SK-N-SH (cell line): Measurements from ENCODE around the gene ZEB1. TPM values are rescaled to one million over a fixed set of nuclear protein-coding genes. Genes with fewer than 3 reads are reported as not detected.

Source experiments
- CTCF ChIA-PET: fragments of 300-600, 350-600 bp; formaldehyde crosslinking; extraction: SDS; loops from one replicate; lab custom pipeline; 2021; lab: Yijun Ruan, JAX
- POLR2A ChIA-PET: fragments of 350-600 bp; sonication (Branson Sonifier 250); formaldehyde crosslinking; extraction: SDS; loops from one replicate; lab custom pipeline; 2020; ENCODE audit warnings: antibody characterized with exemption, inconsistent platforms; lab: Yijun Ruan, JAX
- DNase-seq: peaks from one replicate; pipeline ENCODE4 v3.0.0; 2012
- H2AFZ ChIP-seq: fragments of 200-600 bp; sonication (generic); 2 replicates; pipeline ENCODE4 v1.8.1; 2016; ENCODE audit warnings: antibody characterized with exemption, mild to moderate bottlenecking, low read depth
- H3F3A ChIP-seq: fragments of 200-600 bp; sonication (generic); replicated peaks from 2 replicates; pipeline ENCODE3; 2016; ENCODE audit warnings: antibody characterized with exemption, mild to moderate bottlenecking; ENCODE audit not compliant: insufficient read depth
- H3K27ac ChIP-seq, 2 experiments: fragments of 200-500 bp in 1 of 2; fragments of 200-600 bp in 1 of 2; sonication (Bioruptor generic) in 1 of 2; sonication (generic), shearing (Covaris generic) in 1 of 2; 2 replicates each; pipeline versions ENCODE4 v1.5.1 to v1.6.1; 2014 to 2016; ENCODE audit warnings: low read depth in 2 of 2, inconsistent platforms in 1 of 2, low read length in 1 of 2, mild to moderate bottlenecking in 1 of 2, mixed read lengths in 1 of 2
- H3K27me3 ChIP-seq: fragments of 200-600 bp; sonication (generic), shearing (Covaris generic); 2 replicates; pipeline ENCODE4 v1.6.1; 2016; ENCODE audit warnings: mixed run types; ENCODE audit not compliant: insufficient read depth
- H3K36me3 ChIP-seq, 2 experiments: fragments of 200-500 bp in 1 of 2; fragments of 200-600 bp in 1 of 2; sonication (Bioruptor generic) in 1 of 2; sonication (generic) in 1 of 2; replicated peaks in 1 of 2; 2 replicates each; pipeline versions ENCODE3 to v1.5.1; 2014 to 2016; ENCODE audit warnings: low read length in 1 of 2, mild to moderate bottlenecking in 1 of 2; ENCODE audit not compliant: insufficient read depth in 2 of 2, control insufficient read depth in 1 of 2
- H3K4me1 ChIP-seq, 2 experiments: fragments of 200-500 bp in 1 of 2; fragments of 200-600 bp in 1 of 2; sonication (Bioruptor generic) in 1 of 2; sonication (generic), shearing (Covaris generic) in 1 of 2; 2 replicates each; pipeline versions ENCODE4 v1.5.1 to v1.6.1; 2014 to 2016; ENCODE audit warnings: low read depth in 1 of 2, low read length in 1 of 2, mixed run types in 1 of 2; ENCODE audit not compliant: insufficient read depth in 2 of 2, control insufficient read depth in 1 of 2
- H3K4me2 ChIP-seq: fragments of 200-600 bp; sonication (generic), shearing (Covaris generic); 2 replicates; pipeline ENCODE4 v1.6.1; 2017; ENCODE audit warnings: mixed run types
- H3K4me3 ChIP-seq, 2 experiments: fragments of 200-500 bp in 1 of 2; fragments of 200-600 bp in 1 of 2; sonication (Bioruptor generic) in 1 of 2; sonication (generic), shearing (Covaris generic) in 1 of 2; 2 replicates each; pipeline versions ENCODE4 v1.5.1 to v1.8.1; 2014 to 2016; ENCODE audit warnings: low read depth in 2 of 2, inconsistent platforms in 1 of 2, low read length in 1 of 2, mild to moderate bottlenecking in 1 of 2, mixed read lengths in 1 of 2, moderate library complexity in 1 of 2
- H3K79me2 ChIP-seq: fragments of 200-600 bp; sonication (generic); 2 replicates; pipeline ENCODE4 v1.8.1; 2017; ENCODE audit warnings: mild to moderate bottlenecking; ENCODE audit not compliant: insufficient read depth
- H3K9ac ChIP-seq: fragments of 200-600 bp; sonication (generic); 2 replicates; pipeline ENCODE4 v1.6.1; 2017; ENCODE audit warnings: mixed run types
- H3K9me2 ChIP-seq: fragments of 200-600 bp; sonication (generic); 2 replicates; pipeline ENCODE4 v1.6.1; 2017; ENCODE audit warnings: mixed run types
- H3K9me3 ChIP-seq: fragments of 200-600 bp; sonication (generic); 2 replicates; pipeline ENCODE4 v1.6.1; 2017; ENCODE audit warnings: mixed run types, mild to moderate bottlenecking, moderate library complexity
- H4K20me1 ChIP-seq: fragments of 200-600 bp; sonication (generic); 2 replicates; pipeline ENCODE4 v1.6.1; 2017; ENCODE audit warnings: mild to moderate bottlenecking, mixed run types; ENCODE audit not compliant: insufficient read depth
- EP300 ChIP-seq, 2 experiments: IDR thresholded peaks; 2 replicates each; pipeline versions ENCODE4 v1.4.0 to v1.6.1; 2012; ENCODE audit warnings: borderline replicate concordance in 1 of 2, low read depth in 1 of 2, low read length in 1 of 2
- FOXJ3 ChIP-seq: sonication (generic); formaldehyde crosslinking; IDR thresholded peaks from 2 replicates; pipeline ENCODE4 v1.5.1; 2020; ENCODE audit warnings: mild to moderate bottlenecking, missing genetic modification reagents
- GABPA ChIP-seq: IDR thresholded peaks from 2 replicates; pipeline ENCODE4 v1.4.0; 2012; ENCODE audit warnings: low read depth, mild to moderate bottlenecking
- MEF2A ChIP-seq: IDR thresholded peaks from 2 replicates; pipeline ENCODE4 v1.4.0; 2012; ENCODE audit warnings: low read depth, borderline replicate concordance
- POLR2AphosphoS5 ChIP-seq: IDR thresholded peaks from 2 replicates; pipeline ENCODE4 v1.6.1; 2012; ENCODE audit warnings: low read depth, low read length
- RAD21 ChIP-seq: IDR thresholded peaks from 2 replicates; pipeline ENCODE4 v1.6.1; 2012; ENCODE audit warnings: mild to moderate bottlenecking, low read length
- RXRA ChIP-seq: IDR thresholded peaks from 2 replicates; pipeline ENCODE4 v1.4.0; 2012; ENCODE audit warnings: low read depth, mild to moderate bottlenecking, borderline replicate concordance
- SIN3A ChIP-seq: IDR thresholded peaks from 2 replicates; pipeline ENCODE4 v1.6.1; 2012; ENCODE audit warnings: low read depth, mild to moderate bottlenecking, low read length, moderate library complexity, borderline replicate concordance
- SMC3 ChIP-seq: IDR thresholded peaks from 2 replicates; pipeline ENCODE4 v1.6.1; 2012; ENCODE audit warnings: low read depth, low read length, improper control_type of control experiment
- TAF1 ChIP-seq: IDR thresholded peaks from 2 replicates; pipeline ENCODE4 v1.6.1; 2012; ENCODE audit warnings: low read depth, mild to moderate bottlenecking, low read length, moderate library complexity, borderline replicate concordance
- YY1 ChIP-seq: IDR thresholded peaks from 2 replicates; pipeline ENCODE4 v1.4.0; 2012; ENCODE audit warnings: low read depth, mild to moderate bottlenecking
- WGBS: methylation state at CpG from one replicate; pipeline ENCODE4 v1.1.6; 2017; ENCODE audit warnings: low lambda C conversion rate; 5-methylcytosine and 5-hydroxymethylcytosine counted together
- polyA plus RNA-seq, 3 experiments: library from polyadenylated mRNA; depleted of rRNA; stranded (reverse); fragments of >200 nt; gene quantifications; 2 replicates each; pipeline ENCODE4 v1.2.3, GENCODE V29; 2012
- TF ChIP-seq, protein P1 (sequence below): fragments of 150-350 bp; IDR thresholded peaks from 2 replicates; pipeline ENCODE4 v1.6.1; 2016; ENCODE audit warnings: mild to moderate bottlenecking, low read depth, low read length
- TF ChIP-seq, protein P2 (sequence below): fragments of 200-600 bp; sonication (generic); IDR thresholded peaks from 2 replicates; pipeline ENCODE4 v1.6.1; 2017; ENCODE audit warnings: antibody characterized with exemption, mild to moderate bottlenecking, moderate library complexity
- TF ChIP-seq, protein P3 (sequence below): IDR thresholded peaks from 2 replicates; pipeline ENCODE4 v1.4.0; 2012; ENCODE audit warnings: low read depth
- TF ChIP-seq, protein P4 (sequence below): fragments of 150-350 bp; IDR thresholded peaks from 2 replicates; pipeline ENCODE4 v1.6.1; 2017; ENCODE audit warnings: antibody characterized with exemption, low read length, low read depth, borderline replicate concordance

The ZEB1 gene
- polyA plus RNA-seq (2012; rRNA removed) = 5.4 and 6.6 TPM in 2 replicates
- 8.1 and 9.7 TPM in 2 replicates for polyA plus RNA-seq (2012; cell fraction: cytosol; rRNA removed)
- polyA plus RNA-seq (2012; cell fraction: nucleus; rRNA removed) = 5.9 and 11.2 TPM in 2 replicates

DNA sequence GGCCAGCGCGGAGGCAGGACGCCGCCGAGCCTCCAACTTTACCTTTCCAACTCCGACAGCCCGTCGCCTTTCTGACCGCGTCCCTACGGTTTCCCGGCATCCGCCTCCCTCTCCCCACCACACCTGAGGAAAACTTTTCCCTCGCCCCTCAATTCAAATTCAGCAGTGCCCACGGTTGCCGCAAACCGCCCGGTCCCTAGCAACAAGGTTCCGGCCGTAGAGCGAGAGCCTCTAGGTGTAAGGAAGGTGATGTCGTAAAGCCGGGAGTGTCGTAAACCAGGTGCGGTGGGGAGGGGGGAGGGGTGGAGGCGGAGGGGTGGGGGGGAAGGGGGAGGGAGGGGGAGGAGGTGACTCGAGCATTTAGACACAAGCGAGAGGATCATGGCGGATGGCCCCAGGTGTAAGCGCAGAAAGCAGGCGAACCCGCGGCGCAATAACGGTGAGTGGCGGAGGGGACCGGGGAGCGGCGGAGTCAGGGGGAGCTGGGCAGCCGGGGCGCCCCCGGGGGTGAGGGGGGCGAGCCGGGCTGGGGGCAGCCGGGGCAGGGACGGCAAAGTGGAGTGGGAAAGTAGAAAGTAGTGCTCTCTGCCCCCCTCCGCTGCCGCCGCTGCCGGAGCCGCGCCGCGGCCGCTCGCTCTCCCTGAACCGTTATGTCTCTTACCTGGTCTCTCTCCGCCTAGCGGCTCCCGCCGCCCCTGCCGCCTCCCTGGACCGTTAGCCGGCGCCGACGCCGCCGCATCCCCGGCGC is at the start of gene ZEB1:
ZEB1 (plus strand) TSS at position 363 of the 748 bp plus-strand sequence; CDS start at position 382, 19 bp downstream.
- 2% methylated on average over 34 of the region's 71 CpGs for WGBS
- TF ChIP-seq RAD21 (peak; percentile 25; the same call in 1 of the 2 replicates), SMC3 (peak; percentile 42), YY1 (peak; percentile 75), EP300 (IDR thresholded peaks at IDR 0.05; ENCODE audit: borderline replicate concordance in 1 of 2, low read depth in 1 of 2, low read length in 1 of 2) (peak in 1 of 2 experiments; percentile 45; a peak in 1 of 4 replicates), MEF2A (no peak), TAF1 (0 out of 2 replicates have a peak, but pooled peaks have one; percentile 44), POLR2AphosphoS5 (peak; percentile 79; the same call in 1 of the 2 replicates), SIN3A (no peak)
- TF ChIP-seq, protein P1, sequence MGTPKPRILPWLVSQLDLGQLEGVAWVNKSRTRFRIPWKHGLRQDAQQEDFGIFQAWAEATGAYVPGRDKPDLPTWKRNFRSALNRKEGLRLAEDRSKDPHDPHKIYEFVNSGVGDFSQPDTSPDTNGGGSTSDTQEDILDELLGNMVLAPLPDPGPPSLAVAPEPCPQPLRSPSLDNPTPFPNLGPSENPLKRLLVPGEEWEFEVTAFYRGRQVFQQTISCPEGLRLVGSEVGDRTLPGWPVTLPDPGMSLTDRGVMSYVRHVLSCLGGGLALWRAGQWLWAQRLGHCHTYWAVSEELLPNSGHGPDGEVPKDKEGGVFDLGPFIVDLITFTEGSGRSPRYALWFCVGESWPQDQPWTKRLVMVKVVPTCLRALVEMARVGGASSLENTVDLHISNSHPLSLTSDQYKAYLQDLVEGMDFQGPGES = no peak
- TF ChIP-seq, protein P2, sequence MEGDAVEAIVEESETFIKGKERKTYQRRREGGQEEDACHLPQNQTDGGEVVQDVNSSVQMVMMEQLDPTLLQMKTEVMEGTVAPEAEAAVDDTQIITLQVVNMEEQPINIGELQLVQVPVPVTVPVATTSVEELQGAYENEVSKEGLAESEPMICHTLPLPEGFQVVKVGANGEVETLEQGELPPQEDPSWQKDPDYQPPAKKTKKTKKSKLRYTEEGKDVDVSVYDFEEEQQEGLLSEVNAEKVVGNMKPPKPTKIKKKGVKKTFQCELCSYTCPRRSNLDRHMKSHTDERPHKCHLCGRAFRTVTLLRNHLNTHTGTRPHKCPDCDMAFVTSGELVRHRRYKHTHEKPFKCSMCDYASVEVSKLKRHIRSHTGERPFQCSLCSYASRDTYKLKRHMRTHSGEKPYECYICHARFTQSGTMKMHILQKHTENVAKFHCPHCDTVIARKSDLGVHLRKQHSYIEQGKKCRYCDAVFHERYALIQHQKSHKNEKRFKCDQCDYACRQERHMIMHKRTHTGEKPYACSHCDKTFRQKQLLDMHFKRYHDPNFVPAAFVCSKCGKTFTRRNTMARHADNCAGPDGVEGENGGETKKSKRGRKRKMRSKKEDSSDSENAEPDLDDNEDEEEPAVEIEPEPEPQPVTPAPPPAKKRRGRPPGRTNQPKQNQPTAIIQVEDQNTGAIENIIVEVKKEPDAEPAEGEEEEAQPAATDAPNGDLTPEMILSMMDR = peak; percentile 47
- Histone ChIP-seq H3K79me2 (peaks cover 65% of the 10 kb centered on the region), H3K4me2 (peak within 1 kb of the TSS; percentile 88), H3K27me3 (no peaks in the 10 kb centered on the region), H3K4me3 (peak within 1 kb of the TSS; percentile 94 to 98), H3F3A (peaks cover 24% of the 10 kb centered on the region), H3K36me3 (no peaks in the 10 kb centered on the region), H3K9me2 (no peaks in the 10 kb centered on the region), H3K27ac (peak within 1 kb of the TSS; percentile 86 to 91), H3K4me1 (peaks cover 0 to 18% of the 10 kb centered on the region in 2 experiments; a peak in 3 of 4 replicates), H3K9ac (peak within 1 kb of the TSS; percentile 87), H2AFZ (peak within 1 kb of the TSS; percentile 96), H4K20me1 (peaks cover 7% of the 10 kb centered on the region), H3K9me3 (no peaks in the 10 kb centered on the region)
- peak; percentile 94 for DNase-seq
- POLR2A ChIA-PET = no interaction called here
- CTCF ChIA-PET = interaction anchor here (0.7 to 2.3 kb wide), 3 partner anchors 455 to 567 kb away, joined by 3 to 6 read pairs (median 6); no protein-coding TSS in a partner anchor

DNA sequence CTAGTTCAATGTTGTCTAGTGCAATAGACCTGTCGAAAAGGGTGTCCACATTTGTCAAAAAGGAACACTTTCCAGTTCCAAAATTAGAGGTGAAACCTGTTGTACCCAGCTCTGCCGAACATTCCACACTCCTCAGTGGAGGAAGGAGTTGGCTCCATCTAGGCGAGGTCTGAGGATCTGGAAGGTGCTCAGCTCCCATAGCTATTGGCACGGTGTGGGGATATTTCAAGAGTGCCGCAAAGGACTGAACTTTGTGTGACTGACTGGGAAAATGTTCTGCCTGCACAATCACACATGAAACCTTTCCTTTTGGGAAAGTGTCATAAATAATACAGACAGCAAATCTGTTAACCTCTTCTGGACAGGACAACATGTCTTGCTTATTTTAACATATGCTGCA is 48.1 kb upstream of the ZEB1 start:
- DNase-seq = no peak
- no peaks in the 10 kb centered on the region for H3K4me1 ChIP-seq
- no peak overlapping the region for H2AFZ ChIP-seq
- ChIA-PET CTCF (no interaction called here), POLR2A (no interaction called here)
- H3K79me2 ChIP-seq = no peaks in the 10 kb centered on the region
- H3K4me3 ChIP-seq = no peak overlapping the region
- no peaks in the 10 kb centered on the region for H3K9me3 ChIP-seq
- H3K9me2 ChIP-seq = no peaks in the 10 kb centered on the region
- no peaks in the 10 kb centered on the region for H3F3A ChIP-seq
- no peak overlapping the region for H3K4me2 ChIP-seq
- H3K27me3 ChIP-seq = no peaks in the 10 kb centered on the region
- no peaks in the 10 kb centered on the region for H3K36me3 ChIP-seq
- no peak overlapping the region for H3K27ac ChIP-seq
- H3K9ac ChIP-seq = no peak overlapping the region
- TF ChIP-seq, protein P3, sequence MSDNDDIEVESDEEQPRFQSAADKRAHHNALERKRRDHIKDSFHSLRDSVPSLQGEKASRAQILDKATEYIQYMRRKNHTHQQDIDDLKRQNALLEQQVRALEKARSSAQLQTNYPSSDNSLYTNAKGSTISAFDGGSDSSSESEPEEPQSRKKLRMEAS = no peak
- TF ChIP-seq POLR2AphosphoS5 (no peak), FOXJ3 (CRISPR knock-in tag) (no peak), YY1 (no peak), TAF1 (no peak), RAD21 (no peak), RXRA (no peak), GABPA (no peak)
- TF ChIP-seq, protein P4, sequence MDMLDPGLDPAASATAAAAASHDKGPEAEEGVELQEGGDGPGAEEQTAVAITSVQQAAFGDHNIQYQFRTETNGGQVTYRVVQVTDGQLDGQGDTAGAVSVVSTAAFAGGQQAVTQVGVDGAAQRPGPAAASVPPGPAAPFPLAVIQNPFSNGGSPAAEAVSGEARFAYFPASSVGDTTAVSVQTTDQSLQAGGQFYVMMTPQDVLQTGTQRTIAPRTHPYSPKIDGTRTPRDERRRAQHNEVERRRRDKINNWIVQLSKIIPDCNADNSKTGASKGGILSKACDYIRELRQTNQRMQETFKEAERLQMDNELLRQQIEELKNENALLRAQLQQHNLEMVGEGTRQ = no peak
- WGBS = 76% methylated on average over 5 of the region's 5 CpGs
- H4K20me1 ChIP-seq = no peaks in the 10 kb centered on the region
